ENCODE results near the gene PPP1R27. TPM values are rescaled to one million over a fixed set of nuclear protein-coding genes. Genes with fewer than 3 reads are reported as not detected.

The PPP1R27 gene
- total RNA-seq, 2 donors from 2014 or later = 1.6 TPM; not detected in 1

DNA sequence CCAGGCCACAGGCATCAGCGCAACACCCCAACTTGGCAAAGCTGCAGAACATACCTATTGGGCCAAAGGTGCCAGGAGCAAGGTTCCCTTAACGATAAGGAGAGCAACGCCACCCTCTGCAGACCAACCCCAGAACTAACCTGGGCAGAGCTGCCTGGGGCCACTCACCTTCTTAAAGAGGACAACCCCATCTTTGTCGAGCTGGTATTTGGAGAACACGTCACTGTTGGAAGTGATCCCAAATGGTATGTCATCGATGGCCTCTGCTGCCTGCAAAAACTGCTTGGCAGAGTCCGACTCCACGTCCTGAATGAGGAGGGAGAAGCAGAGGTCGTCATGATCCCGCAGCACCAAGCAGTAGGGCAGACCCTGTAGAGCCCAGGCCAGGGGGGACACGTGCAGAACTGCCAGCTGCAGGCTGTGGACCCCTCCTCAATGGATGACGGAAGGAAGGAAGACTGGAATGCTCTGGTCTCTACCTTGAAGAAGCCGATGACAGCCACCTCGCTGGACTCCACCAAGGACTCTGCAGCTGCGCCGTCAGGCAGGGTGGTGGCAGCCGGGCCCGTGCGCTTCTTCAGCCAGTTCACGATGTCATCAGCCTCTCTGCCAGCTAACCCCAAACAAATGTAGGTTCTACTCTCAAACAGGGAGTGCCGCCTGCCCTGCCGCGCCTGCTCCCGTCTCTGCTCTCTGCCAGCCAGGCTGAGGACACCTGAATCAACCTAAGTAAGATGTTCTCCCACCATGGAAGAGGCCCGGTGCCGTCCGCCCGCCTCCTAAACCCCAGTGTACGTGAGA, 20.3 kb upstream of the PPP1R27 start:
- DNase-seq (ENCODE audit: low spot score) = no peak
- Histone ChIP-seq H3K27me3 (replicated peaks; ENCODE audit: insufficient read depth) (no peaks in the 10 kb centered on the region), H3K9me3 (no peaks in the 10 kb centered on the region), H3K36me3 (peaks cover 9 to 11% of the 10 kb centered on the region in 2 donors), H3K27ac (no peak overlapping the region), H3K4me3 (no peak overlapping the region), H3K4me1 (replicated peaks) (peaks cover 12% of the 10 kb centered on the region)
- intact Hi-C loops (cut with DNase I) = no loop called here
- no peak for TF ChIP-seq POLR2AphosphoS5 (IDR thresholded peaks at IDR 0.05)
- TF ChIP-seq, protein P1, sequence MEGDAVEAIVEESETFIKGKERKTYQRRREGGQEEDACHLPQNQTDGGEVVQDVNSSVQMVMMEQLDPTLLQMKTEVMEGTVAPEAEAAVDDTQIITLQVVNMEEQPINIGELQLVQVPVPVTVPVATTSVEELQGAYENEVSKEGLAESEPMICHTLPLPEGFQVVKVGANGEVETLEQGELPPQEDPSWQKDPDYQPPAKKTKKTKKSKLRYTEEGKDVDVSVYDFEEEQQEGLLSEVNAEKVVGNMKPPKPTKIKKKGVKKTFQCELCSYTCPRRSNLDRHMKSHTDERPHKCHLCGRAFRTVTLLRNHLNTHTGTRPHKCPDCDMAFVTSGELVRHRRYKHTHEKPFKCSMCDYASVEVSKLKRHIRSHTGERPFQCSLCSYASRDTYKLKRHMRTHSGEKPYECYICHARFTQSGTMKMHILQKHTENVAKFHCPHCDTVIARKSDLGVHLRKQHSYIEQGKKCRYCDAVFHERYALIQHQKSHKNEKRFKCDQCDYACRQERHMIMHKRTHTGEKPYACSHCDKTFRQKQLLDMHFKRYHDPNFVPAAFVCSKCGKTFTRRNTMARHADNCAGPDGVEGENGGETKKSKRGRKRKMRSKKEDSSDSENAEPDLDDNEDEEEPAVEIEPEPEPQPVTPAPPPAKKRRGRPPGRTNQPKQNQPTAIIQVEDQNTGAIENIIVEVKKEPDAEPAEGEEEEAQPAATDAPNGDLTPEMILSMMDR (IDR thresholded peaks at IDR 0.05) = peak in 2 of 4 experiments; percentile 15 to 37
- no peak for TF ChIP-seq POLR2A (IDR thresholded peaks at IDR 0.05)
- WGBS = 67% methylated on average over 29 of the region's 29 CpGs

DNA sequence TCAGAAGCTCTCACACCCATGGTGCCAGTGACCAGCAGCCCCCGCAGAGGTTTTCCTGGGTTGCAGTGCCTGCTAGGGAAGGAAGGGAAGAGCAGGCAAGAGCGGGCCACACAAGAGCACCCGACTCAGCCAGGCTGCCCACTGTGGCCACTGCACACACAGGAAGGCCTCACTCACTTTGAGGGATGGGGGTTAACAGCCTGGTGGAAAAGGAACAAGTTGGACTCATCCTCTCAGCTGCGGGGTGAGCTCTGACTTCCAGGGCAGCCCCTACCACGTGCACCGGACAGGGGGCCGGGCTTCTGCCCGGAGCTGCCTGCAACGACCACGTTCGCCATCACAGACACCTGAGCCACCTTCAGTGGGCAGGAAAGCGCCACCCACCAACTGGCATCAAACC, 17.4 kb upstream of the PPP1R27 start:
- no peaks in the 10 kb centered on the region for H3K9me3 ChIP-seq
- H3K27ac ChIP-seq = no peak overlapping the region
- no peaks in the 10 kb centered on the region for H3K4me1 ChIP-seq (replicated peaks)
- 85% methylated on average over 11 of the region's 12 CpGs for WGBS
- peaks cover 14% of the 10 kb centered on the region in 2 donors for H3K36me3 ChIP-seq
- intact Hi-C loops (cut with DNase I) = no loop called here
- no peak overlapping the region for H3K4me3 ChIP-seq
- H3K27me3 ChIP-seq (replicated peaks; ENCODE audit: insufficient read depth) = no peaks in the 10 kb centered on the region
- DNase-seq (ENCODE audit: low spot score) = no peak
- no peak for TF ChIP-seq POLR2AphosphoS5 (IDR thresholded peaks at IDR 0.05)
- no peak for TF ChIP-seq POLR2A (IDR thresholded peaks at IDR 0.05)
- TF ChIP-seq, protein P1 (IDR thresholded peaks at IDR 0.05) = no peak

- Histone ChIP-seq H3K4me1 (replicated peaks) (no peaks in the 10 kb centered on the region), H3K36me3 (peaks cover 17 to 21% of the 10 kb centered on the region in 2 donors), H3K4me3 (no peak overlapping the region), H3K27me3 (replicated peaks; ENCODE audit: insufficient read depth) (no peaks in the 10 kb centered on the region), H3K9me3 (no peaks in the 10 kb centered on the region), H3K27ac (no peak overlapping the region)
- TF ChIP-seq, protein P1 (IDR thresholded peaks at IDR 0.05) = no peak
- no peak for TF ChIP-seq POLR2AphosphoS5 (IDR thresholded peaks at IDR 0.05)
- TF ChIP-seq POLR2A (IDR thresholded peaks at IDR 0.05) = no peak
- no peak for DNase-seq (ENCODE audit: low spot score)
- 90% methylated on average over 16 of the region's 16 CpGs for WGBS
- intact Hi-C loops (cut with DNase I) = no loop called here
Measured at GRCh38 chr17:81851423-81851822, 16.6 kb upstream of the PPP1R27 start.

GRCh38 chr17:81849457-81849856, 14.6 kb upstream of the PPP1R27 start:
- intact Hi-C loops (cut with DNase I) = no loop called here
- Histone ChIP-seq H3K36me3 (peaks cover 36 to 41% of the 10 kb centered on the region in 2 donors), H3K4me1 (replicated peaks) (no peaks in the 10 kb centered on the region), H3K9me3 (no peaks in the 10 kb centered on the region), H3K27ac (no peak overlapping the region), H3K27me3 (replicated peaks; ENCODE audit: insufficient read depth) (no peaks in the 10 kb centered on the region), H3K4me3 (no peak overlapping the region)
- TF ChIP-seq POLR2A (IDR thresholded peaks at IDR 0.05) (no peak), POLR2AphosphoS5 (IDR thresholded peaks at IDR 0.05) (no peak)
- TF ChIP-seq, protein P1 (IDR thresholded peaks at IDR 0.05) = no peak
- DNase-seq (ENCODE audit: low spot score) = no peak
- 94% methylated on average over 12 of the region's 12 CpGs for WGBS
